Measurements from ENCODE around the gene CPXM1.

DNA sequence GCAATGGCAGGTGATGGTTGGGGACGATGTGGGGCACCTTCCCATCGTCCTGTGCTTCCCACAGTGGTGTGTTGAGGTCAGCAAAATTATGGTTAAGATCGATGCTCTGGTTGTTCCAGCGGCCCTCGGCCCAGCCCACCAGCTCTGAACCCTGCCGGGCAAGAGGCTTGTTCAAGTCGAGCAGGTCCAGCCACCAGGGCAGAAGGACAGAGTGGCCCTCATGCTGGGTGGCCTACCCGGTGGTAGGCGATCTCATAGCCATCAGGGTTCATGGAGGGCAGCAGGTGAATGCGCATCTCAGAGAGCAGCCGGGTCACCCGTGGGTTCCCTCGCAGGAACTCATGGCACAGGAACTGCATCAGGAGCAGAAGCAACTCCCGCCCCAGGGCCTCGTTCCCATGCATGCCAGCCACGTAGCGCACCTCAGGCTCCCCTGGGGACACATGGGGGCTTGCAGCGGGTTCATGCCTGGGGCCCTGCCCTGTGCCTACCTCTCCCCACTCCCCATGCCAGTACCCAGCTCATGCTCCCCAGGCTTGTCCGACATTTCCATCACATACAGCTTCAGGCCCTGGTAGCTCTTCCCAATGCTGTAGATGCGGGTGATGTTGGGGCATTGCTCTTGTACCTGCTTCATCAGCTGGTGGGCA is 4.3 kb downstream of the CPXM1 start:
- TF ChIP-seq EZH2phosphoT487 (IDR thresholded peaks at IDR 0.05; ENCODE audit: insufficient read depth, low read depth) (no peak), EZH2 (IDR thresholded peaks at IDR 0.05; ENCODE audit: insufficient read depth, poor library complexity, severe bottlenecking) (no peak)
